Ovary (tissue), 3 donors: ENCODE results near the gene NAT16.

Experiments used
- CTCF ChIP-seq, 3 donors: fragments of 450-650 bp in 2 of 3; fragments of 200-600 bp in 1 of 3; IDR thresholded peaks; one replicate each; pipeline versions ENCODE4 v1.5.1 to v1.8.0; 2016 to 2022; ENCODE audit warnings: antibody characterized with exemption in 3 of 3, mild to moderate bottlenecking in 1 of 3
- POLR2A ChIP-seq: fragments of 450-650 bp; IDR thresholded peaks from one replicate; pipeline ENCODE4 v1.6.1; 2017; ENCODE audit warnings: antibody characterized with exemption, mild to moderate bottlenecking, moderate library complexity
- donor health status: DM: no; HTN: no; CAD: no.

DNA sequence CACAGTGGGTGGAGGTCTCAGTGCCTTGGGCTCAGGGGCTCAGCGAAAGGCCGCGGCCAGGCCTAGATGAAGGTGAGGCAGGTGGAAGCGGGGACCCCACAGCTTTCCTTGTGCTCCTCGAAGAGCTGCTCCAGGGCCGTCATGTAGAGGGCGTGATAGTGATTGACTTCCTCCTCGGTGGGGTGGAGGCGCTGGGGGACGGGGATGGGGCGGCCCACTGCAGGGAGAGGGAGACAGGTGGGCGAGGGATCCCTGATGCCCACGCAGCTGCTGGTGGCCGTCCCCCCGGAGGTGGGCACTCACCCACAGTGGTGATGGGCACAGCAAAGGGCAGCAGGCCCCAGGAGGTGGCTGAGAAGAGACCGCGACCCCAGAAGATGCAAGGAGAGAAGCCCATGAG lies 15.8 kb upstream of the NAT16 start:
- no peak for TF ChIP-seq POLR2A
- TF ChIP-seq CTCF (IDR thresholded peaks at IDR 0.05), result no peak
